Measurements from ENCODE around the gene SAMD9.
"Not testable (repeated sequence)": the region's sequence is repeated elsewhere in the genome, so short reads cannot be mapped to it uniquely, and the experiment has no call there.

DNA sequence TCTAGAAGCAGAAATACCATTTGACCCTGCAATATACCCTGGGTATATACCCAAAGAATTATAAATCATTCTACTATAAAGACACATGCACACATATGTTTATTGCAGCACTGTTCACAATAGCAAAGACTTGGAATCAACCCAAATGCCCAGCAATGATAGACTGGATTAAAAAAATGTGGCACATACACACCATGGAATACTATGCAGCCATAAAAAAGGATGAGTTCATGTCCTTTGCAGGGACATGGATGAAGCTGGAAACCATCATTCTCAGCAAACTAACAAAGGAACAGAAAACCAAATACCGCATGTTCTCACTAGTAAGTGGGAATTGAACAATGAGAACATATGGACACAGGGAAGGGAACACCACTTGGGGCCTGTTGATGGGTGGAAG lies 9.2 kb upstream of the SAMD9 start:
- not testable (repeated sequence) for TF ChIP-seq POLR2A (IDR thresholded peaks at IDR 0.05; ENCODE audit: low read depth)
- TF ChIP-seq, protein P1, sequence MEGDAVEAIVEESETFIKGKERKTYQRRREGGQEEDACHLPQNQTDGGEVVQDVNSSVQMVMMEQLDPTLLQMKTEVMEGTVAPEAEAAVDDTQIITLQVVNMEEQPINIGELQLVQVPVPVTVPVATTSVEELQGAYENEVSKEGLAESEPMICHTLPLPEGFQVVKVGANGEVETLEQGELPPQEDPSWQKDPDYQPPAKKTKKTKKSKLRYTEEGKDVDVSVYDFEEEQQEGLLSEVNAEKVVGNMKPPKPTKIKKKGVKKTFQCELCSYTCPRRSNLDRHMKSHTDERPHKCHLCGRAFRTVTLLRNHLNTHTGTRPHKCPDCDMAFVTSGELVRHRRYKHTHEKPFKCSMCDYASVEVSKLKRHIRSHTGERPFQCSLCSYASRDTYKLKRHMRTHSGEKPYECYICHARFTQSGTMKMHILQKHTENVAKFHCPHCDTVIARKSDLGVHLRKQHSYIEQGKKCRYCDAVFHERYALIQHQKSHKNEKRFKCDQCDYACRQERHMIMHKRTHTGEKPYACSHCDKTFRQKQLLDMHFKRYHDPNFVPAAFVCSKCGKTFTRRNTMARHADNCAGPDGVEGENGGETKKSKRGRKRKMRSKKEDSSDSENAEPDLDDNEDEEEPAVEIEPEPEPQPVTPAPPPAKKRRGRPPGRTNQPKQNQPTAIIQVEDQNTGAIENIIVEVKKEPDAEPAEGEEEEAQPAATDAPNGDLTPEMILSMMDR (IDR thresholded peaks at IDR 0.05), result not testable (repeated sequence)
